ENCODE data around the gene ZNHIT2. TPM values are rescaled to one million over a fixed set of nuclear protein-coding genes. Genes with fewer than 3 reads are reported as not detected.
A peak's percentile ranks its signal among the peaks of the same experiment; 100 is the strongest.

The ZNHIT2 gene
- total and polyA plus RNA-seq, 2 of the 13 experiments (the other 11 are each of a cell fraction or from before 2014, with no cell fraction given) = 1.1 to 6.5 TPM

- TF ChIP-seq NFAT5 (CRISPR knock-in tag; IDR thresholded peaks at IDR 0.05) = no peak
- peak; percentile 85 for TF ChIP-seq ZNF616 (CRISPR knock-in tag; IDR thresholded peaks at IDR 0.05; ENCODE audit: low read depth)
- TF ChIP-seq ZFY (CRISPR knock-in tag; IDR thresholded peaks at IDR 0.05) = peak; percentile 93
- TF ChIP-seq TCF7L2 (IDR thresholded peaks at IDR 0.05; ENCODE audit: low read depth, low read length) = no peak
- TF ChIP-seq ZNF879 (CRISPR knock-in tag; IDR thresholded peaks at IDR 0.05) = no peak
- TF ChIP-seq MTF1 (CRISPR knock-in tag; IDR thresholded peaks at IDR 0.05) = no peak
- no peak for TF ChIP-seq PLSCR1 (CRISPR knock-in tag; IDR thresholded peaks at IDR 0.05; ENCODE audit: borderline replicate concordance)
- no peak for TF ChIP-seq ZBTB10 (CRISPR knock-in tag; IDR thresholded peaks at IDR 0.05; ENCODE audit: borderline replicate concordance)
- TF ChIP-seq ATF7 (IDR thresholded peaks at IDR 0.05) = no peak
- peak; percentile 58 for TF ChIP-seq ATF7 (CRISPR knock-in tag; IDR thresholded peaks at IDR 0.05)
- TF ChIP-seq KLF16 (CRISPR knock-in tag; IDR thresholded peaks at IDR 0.05) = peak in 1 of 2 experiments; percentile 93; a peak in 2 of 4 replicates
- peak; percentile 77; the same call in 1 of the 2 replicates for TF ChIP-seq MYC (CRISPR knock-in tag; IDR thresholded peaks at IDR 0.05; ENCODE audit: borderline replicate concordance)
- TF ChIP-seq GABPB1 (CRISPR knock-in tag; IDR thresholded peaks at IDR 0.05) = peak; percentile 96
- TF ChIP-seq TGIF2 (CRISPR knock-in tag; IDR thresholded peaks at IDR 0.05) = peak; percentile 89; the same call in 1 of the 2 replicates
- peak; percentile 62 for TF ChIP-seq DRAP1 (CRISPR knock-in tag; IDR thresholded peaks at IDR 0.05)
- no peak for TF ChIP-seq KDM6A (CRISPR knock-in tag; IDR thresholded peaks at IDR 0.05; ENCODE audit: low read depth)
- TF ChIP-seq ATF7-NPFF (CRISPR knock-in tag; IDR thresholded peaks at IDR 0.05; ENCODE audit: low read depth) = no peak; the same call in 1 of the 2 replicates
- no peak for TF ChIP-seq STAG1 (CRISPR knock-in tag; IDR thresholded peaks at IDR 0.05)
- no peak for TF ChIP-seq TEF (CRISPR knock-in tag; IDR thresholded peaks at IDR 0.05)
- peak; percentile 94 for TF ChIP-seq ZFP82 (CRISPR knock-in tag; IDR thresholded peaks at IDR 0.05; ENCODE audit: borderline replicate concordance)
Measured at GRCh38 chr11:65095974-65096806, 21.3 kb downstream of the ZNHIT2 start, which contains the start of gene VPS51 (continued).
